NAMALWA (cell line): ENCODE results near the gene PHACTR4.
"Not testable (repeated sequence)": the region's sequence is repeated elsewhere in the genome, so short reads cannot be mapped to it uniquely, and the experiment has no call there.

ENCODE experiments used
- DNase-seq: peaks from one replicate; pipeline ENCODE4 v3.0.0-alpha.2; 2015; ENCODE audit warnings: low spot score

Gene PHACTR4

GRCh38 chr1:28371010-28371377, 1.5 kb downstream of the PHACTR4 start:
- no peak for DNase-seq

- DNase-seq, result not testable (repeated sequence)
These were observed 3.9 kb downstream of the PHACTR4 start for GRCh38 chr1:28373450-28373849.

DNA sequence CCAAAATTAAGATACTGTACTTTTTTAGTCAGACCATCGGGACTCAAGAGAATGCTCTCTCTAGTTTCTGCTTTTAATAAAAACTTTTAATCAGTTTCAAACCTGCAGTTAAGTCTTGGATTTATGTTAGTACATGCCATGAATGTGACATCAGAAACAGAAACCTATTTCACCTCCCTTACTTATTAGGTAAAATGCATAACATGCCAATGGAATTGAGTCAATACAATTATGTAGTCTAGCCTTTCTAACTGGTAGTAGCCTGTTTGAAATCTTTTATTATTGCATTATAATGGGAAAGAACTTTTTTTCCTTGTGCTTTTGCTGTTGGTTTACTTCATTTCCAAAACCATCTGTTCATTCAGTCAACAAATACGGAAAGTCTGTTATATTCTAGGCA, 4.8 kb downstream of the PHACTR4 start:
- no peak for DNase-seq

DNA sequence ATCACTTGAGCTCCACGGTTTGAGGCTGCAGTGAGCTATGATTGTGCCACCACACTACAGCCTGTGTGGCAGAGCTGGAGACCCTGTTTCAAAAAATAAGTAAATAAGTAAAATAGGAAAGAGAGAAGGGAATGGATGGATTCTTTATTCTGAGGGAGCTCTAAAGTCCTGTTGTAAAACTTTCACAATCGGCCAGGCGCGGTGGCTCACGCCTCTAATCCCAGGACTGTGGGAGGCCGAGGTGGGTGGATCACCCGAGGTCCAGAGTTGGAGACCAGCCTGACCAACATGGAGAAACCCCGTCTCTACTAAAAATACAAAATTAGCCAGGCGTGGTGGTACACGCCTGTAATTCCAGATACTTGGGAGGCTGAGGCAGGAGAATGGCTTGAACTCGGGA, 6.1 kb downstream of the PHACTR4 start:
- DNase-seq, result not testable (repeated sequence)

DNA sequence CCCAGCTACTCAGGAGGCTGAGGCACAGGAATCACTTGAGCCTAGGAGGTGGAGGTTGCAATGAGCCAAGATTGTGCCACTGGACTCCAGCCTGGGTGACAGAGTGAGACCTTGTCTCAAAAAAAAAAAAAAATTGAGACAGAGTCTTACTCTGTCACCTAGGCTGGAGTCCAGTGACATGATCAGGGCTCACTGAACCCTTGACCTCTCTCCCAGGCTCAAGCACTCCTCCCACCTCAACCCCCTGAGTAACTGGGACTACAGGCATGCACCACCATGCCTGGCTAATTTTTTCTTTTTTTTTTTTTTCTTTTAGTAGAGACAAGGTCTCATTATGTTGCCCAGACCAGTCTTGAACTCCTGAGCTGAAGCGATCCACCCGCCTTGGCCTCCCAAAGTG, 6.7 kb downstream of the PHACTR4 start:
- DNase-seq, result not testable (repeated sequence)

DNA sequence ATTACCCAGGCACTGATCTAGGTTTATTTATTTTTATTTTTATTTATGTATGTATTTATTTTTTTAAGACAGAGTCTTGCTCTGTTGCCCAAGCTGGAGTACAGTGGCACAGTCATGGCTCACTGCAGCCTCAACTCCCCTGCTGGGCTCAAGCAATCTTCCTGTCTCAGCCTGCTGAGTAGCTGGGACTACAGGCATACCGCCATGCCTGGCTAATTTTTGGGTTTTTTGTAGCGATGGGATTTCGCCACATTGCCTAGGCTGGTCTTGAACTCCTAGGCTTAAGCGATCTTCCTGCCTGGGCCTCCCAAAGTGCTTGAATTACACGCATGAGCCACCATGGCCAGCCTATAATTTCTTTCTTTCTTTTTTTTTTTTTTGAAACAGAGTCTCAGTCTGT, 9.4 kb downstream of the PHACTR4 start:
- DNase-seq, result no peak

GRCh38 chr1:28380394-28380793, 10.9 kb downstream of the PHACTR4 start:
- no peak for DNase-seq

DNA sequence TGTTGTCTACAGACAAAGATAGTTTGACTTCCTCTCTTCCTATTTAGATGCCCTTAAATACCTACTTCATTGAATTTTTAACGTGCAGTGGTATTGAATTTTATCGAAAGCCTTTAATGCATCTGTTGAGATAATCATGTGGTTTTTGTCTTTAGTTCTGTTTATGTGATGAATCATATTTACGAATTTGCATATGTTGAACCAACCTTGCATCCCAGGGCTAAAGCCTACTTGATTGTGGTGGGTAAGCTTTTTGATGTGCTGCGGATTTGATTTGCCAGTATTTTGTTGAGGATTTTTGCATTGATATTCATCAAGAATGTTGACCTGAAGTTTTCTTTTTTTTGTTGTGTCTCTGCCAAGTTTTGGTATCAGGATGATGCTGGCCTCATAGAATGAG, 14.2 kb downstream of the PHACTR4 start:
- not testable (repeated sequence) for DNase-seq

DNA sequence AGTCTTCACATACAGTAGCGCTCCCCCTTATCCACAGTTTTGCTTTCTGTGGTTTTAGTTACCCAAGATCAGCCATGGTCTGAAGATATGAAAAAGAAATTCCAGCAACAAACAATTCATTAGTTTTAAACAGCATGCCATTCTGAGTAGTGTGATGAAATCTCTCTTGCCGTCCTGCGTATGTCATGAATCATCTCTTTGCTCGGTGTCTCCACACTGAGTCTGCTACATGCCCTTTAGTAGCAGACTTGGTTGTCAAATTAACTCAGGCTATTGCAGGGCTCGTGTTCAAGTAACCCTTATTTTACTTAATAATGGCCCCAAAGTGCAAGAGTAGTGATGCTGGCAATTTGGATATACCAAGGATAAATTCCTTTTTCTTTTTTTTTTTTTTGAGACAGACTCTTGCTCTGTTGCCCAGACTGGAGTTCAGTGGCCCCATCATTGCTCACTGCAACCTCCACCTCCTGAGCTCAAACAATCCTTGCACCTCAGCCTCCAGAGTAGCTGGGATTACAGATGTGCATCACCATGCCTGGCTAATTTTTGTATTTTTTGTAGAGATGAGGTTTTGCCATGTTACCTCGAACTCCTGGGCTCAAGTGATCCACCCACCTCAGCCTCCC, 22.6 kb downstream of the PHACTR4 start:
- DNase-seq, result no peak

DNA sequence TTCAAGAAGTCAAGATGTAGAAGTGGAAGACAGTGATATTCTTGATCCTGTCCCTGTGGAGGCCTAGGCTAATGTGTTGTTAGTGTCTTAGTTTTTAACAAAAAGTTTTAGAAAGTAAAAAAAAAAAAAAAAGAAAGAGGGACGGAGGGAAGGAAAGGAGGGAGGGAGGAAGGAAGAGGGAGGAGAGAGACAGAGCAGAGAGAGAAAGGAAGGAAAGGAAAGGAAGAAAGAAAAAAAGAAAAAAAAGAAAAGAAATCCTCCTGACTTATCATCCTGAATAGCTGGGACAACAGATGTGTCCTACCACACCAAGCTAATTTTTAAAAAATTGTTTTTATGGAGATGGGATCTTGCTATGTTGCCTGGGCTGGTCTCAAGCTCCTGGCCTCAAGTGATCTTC, 24.6 kb downstream of the PHACTR4 start:
- DNase-seq, result no peak

DNA sequence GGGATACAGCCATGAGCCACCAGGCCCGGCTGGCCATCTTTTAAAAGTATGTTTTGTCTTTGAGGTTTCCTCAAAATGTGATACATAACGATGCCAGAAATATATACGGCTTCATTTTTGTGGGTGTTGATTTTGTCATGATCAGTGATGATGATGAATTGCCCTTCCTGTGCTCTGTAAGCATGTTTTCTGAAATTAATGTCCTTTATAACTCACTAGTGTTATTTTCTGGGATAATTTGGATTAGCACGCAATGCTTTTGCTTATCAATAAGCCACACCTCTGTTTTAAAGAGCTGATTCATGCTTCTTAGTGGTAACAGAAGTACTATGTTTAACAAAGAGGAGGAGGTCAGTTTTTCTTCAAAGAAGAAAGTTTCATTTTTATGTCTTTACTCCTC, 25.6 kb downstream of the PHACTR4 start:
- no peak for DNase-seq

- DNase-seq, result no peak
These were observed 32.2 kb downstream of the PHACTR4 start for GRCh38 chr1:28401760-28402159.

DNA sequence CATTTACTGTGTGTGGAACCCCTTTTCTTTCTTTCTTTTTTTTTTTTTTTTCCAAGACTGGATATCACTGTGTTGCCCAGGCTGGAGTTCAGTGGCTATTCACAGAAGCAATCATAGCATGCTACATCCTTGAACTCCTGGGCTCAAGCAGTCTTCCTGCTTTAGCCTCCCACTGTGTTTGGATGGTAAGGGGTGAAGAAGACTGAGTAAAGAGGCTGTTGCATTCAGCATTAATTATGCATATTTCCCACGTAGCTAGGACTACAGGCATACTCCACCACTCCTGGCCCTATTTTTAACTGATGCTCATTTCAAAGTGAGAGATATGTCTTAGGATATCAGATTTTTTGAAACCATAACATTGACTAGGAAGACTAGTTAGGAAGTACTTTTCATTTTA, 39.5 kb downstream of the PHACTR4 start:
- DNase-seq, result no peak

- no peak for DNase-seq
These were observed 42.1 kb downstream of the PHACTR4 start for GRCh38 chr1:28411656-28412055.

DNA sequence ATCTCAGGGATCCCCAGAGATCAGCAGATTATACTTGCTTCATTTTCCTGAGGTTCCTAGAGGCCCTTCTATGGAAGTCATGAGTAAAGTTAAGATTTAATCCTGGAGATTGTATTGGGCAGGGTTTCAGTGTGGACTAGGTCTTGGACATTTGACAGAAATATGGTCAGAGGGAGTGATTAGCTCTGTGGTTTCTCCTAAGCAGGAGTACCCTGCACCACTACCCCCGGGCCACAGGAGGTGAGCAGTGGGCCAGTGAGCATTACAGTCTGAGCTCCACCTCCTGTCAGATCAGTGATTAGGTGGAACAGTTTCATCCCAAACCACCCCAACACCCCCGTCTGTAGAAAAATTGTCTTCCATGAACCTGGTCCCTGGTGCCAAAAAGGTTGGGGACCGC, 43.2 kb downstream of the PHACTR4 start:
- no peak for DNase-seq

DNA sequence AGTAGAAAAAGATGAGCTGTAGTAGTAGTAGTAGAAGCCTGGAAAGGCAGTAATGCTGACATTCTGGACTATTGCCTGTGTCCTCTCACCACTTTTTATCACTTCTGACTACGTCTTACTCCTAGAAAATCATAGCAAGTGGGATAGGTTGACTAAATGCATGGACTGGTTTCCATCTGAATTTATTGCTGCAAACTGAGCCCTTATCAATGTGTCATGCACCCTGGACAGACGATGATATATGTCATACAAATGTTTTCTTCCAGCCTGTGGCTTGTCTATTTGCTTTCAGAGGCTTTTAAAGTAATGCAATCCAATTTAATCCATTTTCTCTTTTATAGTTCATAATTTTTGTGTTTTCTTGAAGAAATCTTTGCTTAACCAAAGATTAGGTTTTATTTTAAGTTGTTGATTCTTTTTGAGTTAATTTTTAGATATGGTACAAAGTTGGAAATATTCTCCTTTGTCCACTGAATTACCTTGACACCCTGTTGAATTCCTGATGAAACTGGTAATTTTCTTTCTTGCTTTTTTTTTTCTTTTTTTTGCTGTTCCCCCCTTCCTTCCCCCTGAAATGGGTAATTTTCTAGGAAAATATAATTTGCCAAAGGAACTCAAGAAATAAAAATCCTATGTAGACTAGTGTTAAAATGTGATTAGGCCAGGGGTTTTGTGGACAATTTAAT, 47.1 kb downstream of the PHACTR4 start:
- no peak for DNase-seq

- peak; percentile 32 for DNase-seq
These were observed 47.9 kb downstream of the PHACTR4 start for GRCh38 chr1:28417441-28417922.

- no peak for DNase-seq
These were observed 48.5 kb downstream of the PHACTR4 start for GRCh38 chr1:28417926-28418637.

DNA sequence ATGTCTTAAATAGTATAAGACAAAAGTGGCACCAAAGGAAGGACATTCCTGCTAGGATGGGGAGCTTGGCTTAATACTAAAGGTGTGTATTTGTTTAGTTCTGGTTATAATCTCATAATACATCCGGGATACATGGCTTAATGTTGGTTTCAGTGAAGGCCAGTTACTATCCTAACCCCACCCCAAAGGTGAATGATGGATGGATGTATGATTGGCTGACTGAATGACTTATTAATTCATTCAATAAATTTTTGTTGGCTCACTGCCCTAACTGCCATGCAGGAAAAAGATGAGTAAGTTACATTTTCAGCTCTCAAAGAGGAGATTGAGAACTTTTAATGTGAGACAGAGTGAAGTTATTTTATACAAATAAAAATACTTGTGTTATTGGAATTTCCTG, 52.2 kb downstream of the PHACTR4 start:
- DNase-seq, result no peak

GRCh38 chr1:28426831-28427230, 57.3 kb downstream of the PHACTR4 start:
- DNase-seq, result no peak

- no peak for DNase-seq
These were observed 58.5 kb downstream of the PHACTR4 start for GRCh38 chr1:28428012-28428411.

DNA sequence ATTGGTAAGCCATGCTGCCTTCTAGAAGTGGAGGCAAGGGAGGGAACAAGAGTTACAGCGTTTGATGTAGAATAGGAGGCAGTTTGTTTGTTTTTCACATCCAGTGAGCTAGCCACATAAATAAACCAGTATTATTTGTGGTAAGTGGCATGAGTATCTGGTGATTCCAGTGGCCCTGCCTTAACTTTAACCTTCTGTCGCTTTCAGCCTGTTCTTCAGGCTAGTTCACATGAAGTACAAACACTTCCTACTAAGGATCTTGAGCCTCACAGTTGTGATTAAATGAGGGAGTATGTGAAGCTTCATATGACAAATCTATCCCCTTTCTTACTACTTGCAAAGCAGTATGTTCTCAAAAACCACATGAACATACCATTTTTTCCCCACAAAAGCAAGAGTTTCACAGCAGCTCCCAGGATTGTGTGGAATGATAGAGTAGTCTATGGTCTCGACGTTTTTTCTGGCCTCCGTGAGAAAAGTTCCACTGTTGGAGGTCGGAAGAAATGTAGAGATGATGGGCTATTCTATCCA, 59.5 kb downstream of the PHACTR4 start:
- no peak for DNase-seq

- no peak for DNase-seq
These were observed 66.8 kb downstream of the PHACTR4 start for GRCh38 chr1:28436211-28436769.
